Coronary artery (tissue), 2 donors: Measurements from ENCODE around the gene POU6F1.
A peak's percentile ranks its signal among the peaks of the same experiment; 100 is the strongest.

ENCODE experiments used
- DNase-seq: peaks from one replicate; pipeline ENCODE4 v3.0.0-alpha.2; 2017; ENCODE audit warnings: low spot score
- H3K27ac ChIP-seq, 2 donors: fragments of 200-600 bp; sonication (generic); one replicate each; pipeline ENCODE4 v1.5.1; 2016 to 2019
- H3K4me3 ChIP-seq: fragments of 200-600 bp; sonication (generic); 2 replicates; pipeline ENCODE4 v1.5.1; 2016; ENCODE audit warnings: mild to moderate bottlenecking, moderate library complexity
- CTCF ChIP-seq: fragments of 200-600 bp; sonication (generic); IDR thresholded peaks from one replicate; pipeline ENCODE4 v1.5.1; 2019; ENCODE audit warnings: antibody characterized with exemption

POU6F1 gene

GRCh38 chr12:51253276-51253675 is 35.4 kb upstream of the POU6F1 start:
- TF ChIP-seq CTCF, result no peak
- no peak for DNase-seq

GRCh38 chr12:51247523-51248206 is 29.8 kb upstream of the POU6F1 start:
- no peak overlapping the region for H3K4me3 ChIP-seq
- H3K27ac ChIP-seq, result no peak overlapping the region
- no peak for DNase-seq
- no peak for TF ChIP-seq CTCF

More at GRCh38 chr12:51253276-51253675, 35.4 kb upstream of the POU6F1 start:
- Histone ChIP-seq H3K27ac (no peak overlapping the region), H3K4me3 (no peak overlapping the region)

GRCh38 chr12:51246254-51246853 is 28.5 kb upstream of the POU6F1 start:
- no peak for DNase-seq
- Histone ChIP-seq H3K27ac (peak overlapping the region in 1 of 2 donors; percentile 26), H3K4me3 (no peak overlapping the region)
- no peak for TF ChIP-seq CTCF

- H3K27ac ChIP-seq, result peak overlapping the region in 1 of 2 donors; percentile 26
- TF ChIP-seq CTCF, result no peak
- DNase-seq, result no peak
- H3K4me3 ChIP-seq, result no peak overlapping the region
Observed at GRCh38 chr12:51245476-51246253, 27.8 kb upstream of the POU6F1 start.

- no peak for DNase-seq
- Histone ChIP-seq H3K27ac (no peak overlapping the region), H3K4me3 (no peak overlapping the region)
- no peak for TF ChIP-seq CTCF
Observed at GRCh38 chr12:51244269-51244668, 26.4 kb upstream of the POU6F1 start.

- H3K4me3 ChIP-seq, result no peak overlapping the region
- no peak for TF ChIP-seq CTCF
- no peak for DNase-seq
- no peak overlapping the region for H3K27ac ChIP-seq
Observed at GRCh38 chr12:51242876-51243275, 25.0 kb upstream of the POU6F1 start.
